Measurements from ENCODE around the gene DCTN1.
A peak's percentile ranks its signal among the peaks of the same experiment; 100 is the strongest.
"Not testable (repeated sequence)": the region's sequence is repeated elsewhere in the genome, so short reads cannot be mapped to it uniquely, and the experiment has no call there.

The DCTN1 gene

DNA sequence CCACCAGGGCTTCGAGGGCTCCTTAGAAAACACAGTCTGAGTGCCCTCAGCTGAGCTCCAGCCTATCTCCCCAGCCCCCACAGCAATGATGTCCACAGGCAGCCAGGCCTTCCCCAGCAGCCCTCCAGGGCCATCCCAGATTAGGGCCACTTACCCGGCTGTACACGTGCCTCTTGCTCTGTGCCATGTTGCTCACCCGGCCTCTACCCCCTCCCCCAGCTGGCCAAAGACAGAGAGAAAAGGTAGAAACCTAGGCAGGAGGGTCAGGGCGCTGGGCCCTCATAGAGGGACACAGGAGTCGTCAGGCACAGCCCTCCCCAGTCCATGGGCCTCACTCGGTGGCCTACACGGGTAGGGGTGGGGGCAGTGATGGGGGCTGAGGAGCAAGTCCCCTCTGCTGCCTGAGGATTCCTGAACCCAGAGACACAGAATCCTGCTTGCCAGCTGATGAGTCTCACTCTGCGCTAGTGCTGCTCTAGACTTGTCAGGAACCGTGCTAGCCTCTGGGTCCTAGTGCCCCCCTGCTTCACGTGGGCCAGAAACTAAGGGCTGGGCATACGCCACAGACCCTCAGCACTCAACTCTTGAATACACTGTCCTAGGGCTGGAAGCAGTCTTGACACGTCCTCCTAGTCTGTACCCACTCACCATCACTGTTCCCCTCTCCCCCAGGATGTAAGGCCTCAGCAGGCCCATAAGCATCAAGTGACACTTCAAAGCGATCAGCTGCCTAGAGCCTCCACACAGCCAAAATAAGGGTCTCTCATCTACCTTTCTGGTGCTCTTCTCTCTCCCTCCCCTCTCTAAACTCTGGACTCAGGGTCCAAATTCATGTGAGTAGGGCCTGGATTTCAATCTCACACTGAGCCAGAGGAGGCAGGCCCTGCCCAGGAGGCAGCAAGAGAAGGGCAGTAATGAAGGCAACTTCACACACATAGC is at the start of gene DCTN1:
Gene DCTN1 (minus strand): TSS at position 461 of the 939 bp plus-strand sequence. CDS start 274 bp downstream, at position 187.
- peak in 1 of 3 experiments; percentile 2 for DNase-seq (ENCODE audit: low read depth in 3 of 3)

DNA sequence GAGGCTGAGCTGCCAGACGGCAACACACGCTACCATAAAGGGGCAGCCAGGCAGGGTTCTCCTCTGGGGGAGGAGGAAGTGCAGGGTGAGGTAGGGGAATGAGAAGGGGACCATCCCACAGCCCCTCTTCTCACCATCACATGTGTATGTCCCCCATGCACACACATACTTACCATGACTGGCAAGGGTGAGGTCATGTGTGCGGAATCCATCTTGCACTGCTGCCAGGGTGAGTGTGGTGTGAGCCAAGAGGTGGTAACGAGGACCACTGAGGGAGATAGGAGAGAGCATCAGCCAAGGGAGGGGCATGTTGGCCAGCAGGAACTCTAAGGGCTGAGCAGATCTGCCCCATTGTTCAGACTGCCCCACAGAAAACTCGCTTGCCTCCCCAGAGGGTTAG is 48.6 kb upstream of the DCTN1 start:
- no peak for DNase-seq (ENCODE audit: low read depth in 3 of 3)

DNA sequence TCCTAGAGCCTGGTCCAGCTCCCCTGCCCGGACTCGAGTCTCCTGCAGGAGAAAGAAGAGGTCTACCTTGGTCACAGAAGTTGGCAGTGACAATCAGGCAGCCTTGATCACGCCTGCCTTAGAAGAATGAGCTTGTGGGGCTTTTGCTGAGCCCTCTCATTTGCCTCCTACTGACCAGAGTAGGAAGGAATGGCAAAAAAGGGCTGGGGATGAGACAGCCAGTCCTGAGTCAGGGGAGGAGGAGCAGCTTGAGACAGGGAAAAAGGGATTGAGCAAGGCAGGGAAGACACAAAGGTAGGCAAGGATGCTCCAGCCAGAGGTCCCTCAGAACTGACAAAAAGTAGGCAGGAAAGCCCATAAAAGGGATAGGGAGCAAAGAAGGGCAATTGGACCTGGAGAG is 47.4 kb upstream of the DCTN1 start:
- no peak for DNase-seq (ENCODE audit: low read depth in 3 of 3)

DNA sequence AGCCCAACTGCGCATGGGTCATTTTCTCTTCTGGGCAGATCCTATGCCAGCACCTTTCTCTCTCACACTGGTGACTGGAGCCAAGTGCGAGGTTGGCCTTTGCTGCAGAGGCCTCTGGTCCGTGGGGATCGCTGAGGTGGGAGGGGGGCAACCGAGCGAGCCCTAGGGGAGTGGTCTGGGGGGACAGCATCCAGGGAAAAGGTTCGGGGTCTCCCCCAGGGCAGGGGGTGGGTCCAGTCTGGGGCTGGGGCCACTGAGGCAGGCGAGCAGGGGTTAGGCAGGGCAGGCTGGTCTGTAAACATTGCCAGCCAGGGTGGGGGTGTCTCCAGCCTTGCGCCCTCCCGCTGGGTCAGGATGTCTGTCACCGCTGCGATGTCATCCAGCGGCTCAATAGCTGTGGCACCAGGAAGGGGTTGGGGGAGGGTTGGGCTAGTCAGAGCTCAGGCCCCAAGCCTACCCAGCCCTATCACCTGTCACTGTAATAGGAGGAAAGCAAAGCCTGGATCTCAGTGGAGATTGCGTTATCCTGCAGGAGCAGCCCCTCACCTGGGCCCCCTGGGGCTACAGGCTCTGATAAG is 46.2 kb upstream of the DCTN1 start:
- DNase-seq (ENCODE audit: low read depth in 3 of 3): no peak

GRCh38 chr2:74425523-74425922 is 45.4 kb upstream of the DCTN1 start:
- no peak for DNase-seq (ENCODE audit: low read depth in 3 of 3)

GRCh38 chr2:74424995-74425406 is 44.9 kb upstream of the DCTN1 start:
- DNase-seq (ENCODE audit: low read depth in 3 of 3): no peak

DNA sequence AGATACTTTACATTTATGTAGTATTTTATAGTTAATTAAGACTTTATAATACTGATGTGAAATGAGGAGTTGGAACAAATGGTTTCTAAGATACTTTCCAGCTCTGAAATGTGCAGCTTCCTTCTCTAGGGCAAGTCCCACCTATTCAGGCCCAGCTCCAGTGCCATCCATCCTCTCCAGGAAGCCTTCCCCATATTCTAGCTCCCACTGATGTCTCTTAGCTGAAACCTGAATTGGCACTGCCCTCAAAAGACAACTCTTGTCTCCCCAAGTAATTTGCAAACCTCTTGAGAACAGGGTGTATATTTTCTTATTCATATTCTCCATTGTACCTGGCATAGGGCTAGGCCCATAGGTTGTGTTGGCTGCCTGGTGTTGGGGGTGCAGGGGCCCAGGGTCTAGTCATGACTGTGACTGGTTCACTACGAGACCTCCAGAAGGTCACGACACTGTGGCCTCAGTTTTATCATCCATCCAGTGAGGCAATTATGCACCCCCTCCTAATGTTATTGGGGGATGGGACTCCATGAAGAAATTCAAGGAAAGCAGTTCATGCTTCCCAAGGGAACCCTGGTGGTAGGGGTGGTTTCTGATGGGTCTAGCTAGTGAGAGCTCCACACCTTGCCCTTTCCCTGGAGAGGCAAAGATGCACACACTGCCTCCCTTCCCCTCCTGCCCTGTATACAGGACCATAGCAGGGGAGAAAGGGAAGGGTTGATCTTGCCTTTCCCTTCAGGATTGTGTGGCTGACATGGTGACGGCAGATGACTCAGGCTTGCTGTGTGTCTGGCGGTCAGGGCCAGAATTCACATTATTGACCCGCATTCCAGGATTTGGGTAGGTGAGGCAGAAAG is 44.3 kb upstream of the DCTN1 start:
- DNase-seq (ENCODE audit: low read depth in 3 of 3): no peak

- no peak for DNase-seq (ENCODE audit: low read depth in 3 of 3)
Measured at GRCh38 chr2:74423231-74424095, 43.4 kb upstream of the DCTN1 start.

DNA sequence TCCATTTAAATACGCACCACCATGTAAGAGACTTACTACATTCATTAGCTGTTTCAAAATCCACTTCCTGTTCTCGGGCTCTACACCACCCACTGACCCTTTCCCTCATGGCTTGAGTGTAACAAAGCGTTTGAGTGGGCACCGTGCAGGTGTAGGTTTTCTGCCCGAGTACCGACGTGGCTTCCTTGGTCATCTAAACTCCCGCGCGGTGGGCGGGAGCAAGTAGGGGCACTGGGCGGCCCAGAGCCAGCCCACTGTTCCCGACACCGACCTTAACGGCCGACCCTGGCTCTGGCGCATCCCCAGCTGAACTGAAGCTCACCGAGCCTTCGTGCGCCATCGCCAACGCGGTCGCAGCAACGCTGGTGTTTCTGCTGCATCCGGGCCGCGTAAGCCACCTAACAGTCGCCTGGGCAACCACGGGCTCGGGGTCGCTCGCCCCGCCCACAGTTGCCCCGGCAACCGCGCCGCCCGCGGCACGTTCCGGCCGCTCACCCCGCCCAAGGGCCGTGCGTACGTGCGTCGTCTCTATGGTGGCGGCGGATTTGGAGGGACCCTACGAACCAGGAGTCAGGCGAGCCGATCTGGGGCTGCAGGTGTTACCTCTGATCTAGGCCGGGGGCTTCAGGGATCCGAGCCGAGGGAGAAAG is 41.2 kb upstream of the DCTN1 start, which contains the start of the genes C2orf81 and WDR54:
Gene C2orf81 (minus strand): TSS at position 399 of the 650 bp plus-strand sequence. CDS start 59 bp downstream, at position 340.
Gene WDR54 (plus strand): TSS at position 510 of the 650 bp plus-strand sequence. CDS start 424 bp downstream, outside the sequence.
- DNase-seq (ENCODE audit: low read depth in 3 of 3): peak; percentile 86 to 88 (median 86)

GRCh38 chr2:74420443-74421103 is 40.5 kb upstream of the DCTN1 start:
- DNase-seq (ENCODE audit: low read depth in 3 of 3): not testable (repeated sequence)

DNA sequence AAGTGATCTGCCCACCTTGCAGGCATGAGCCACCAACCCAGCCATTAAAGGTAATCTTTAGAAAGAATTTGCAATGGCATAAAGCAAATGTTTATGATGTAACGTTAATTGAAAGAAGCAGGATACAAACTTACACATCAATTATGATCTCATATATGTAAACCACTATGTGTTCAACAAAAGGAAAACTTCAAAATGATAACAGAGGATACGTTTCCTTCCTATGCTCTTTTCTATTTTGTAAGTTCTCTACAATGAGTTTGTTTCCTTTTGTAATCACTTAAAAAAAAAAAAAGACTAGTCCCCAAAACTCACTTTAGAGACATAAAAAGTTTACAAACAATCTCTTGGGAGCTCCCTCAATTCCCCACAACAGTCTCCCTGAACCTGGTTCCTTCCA is 39.9 kb upstream of the DCTN1 start:
- DNase-seq (ENCODE audit: low read depth in 3 of 3): no peak

DNA sequence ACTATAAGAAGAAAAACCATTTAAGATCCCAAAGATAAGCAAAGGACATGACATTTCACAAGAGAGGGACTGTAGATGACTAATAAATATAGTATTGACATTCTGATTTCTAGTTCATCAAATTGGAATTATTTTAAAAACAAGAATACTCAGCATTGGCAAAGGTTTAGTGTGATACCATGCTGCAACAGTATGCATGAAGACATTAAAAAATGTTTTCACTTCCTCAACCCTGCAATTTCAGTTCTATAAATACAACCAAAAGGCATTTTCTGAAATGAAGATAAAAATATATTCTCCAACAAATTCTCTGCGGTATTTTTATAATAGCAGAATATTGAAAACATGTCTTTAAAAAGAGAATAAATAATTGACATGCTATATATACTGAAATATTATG is 39.2 kb upstream of the DCTN1 start:
- no peak for DNase-seq (ENCODE audit: low read depth in 3 of 3)

GRCh38 chr2:74418312-74418711 is 38.2 kb upstream of the DCTN1 start:
- DNase-seq (ENCODE audit: low read depth in 3 of 3): no peak

GRCh38 chr2:74417763-74418162 is 37.7 kb upstream of the DCTN1 start:
- no peak for DNase-seq (ENCODE audit: low read depth in 3 of 3)

- DNase-seq (ENCODE audit: low read depth in 3 of 3): no peak
Measured at GRCh38 chr2:74417197-74417596, 37.1 kb upstream of the DCTN1 start.

GRCh38 chr2:74416778-74417177 is 36.7 kb upstream of the DCTN1 start:
- DNase-seq (ENCODE audit: low read depth in 3 of 3): no peak

GRCh38 chr2:74415762-74416395 is 35.8 kb upstream of the DCTN1 start:
- DNase-seq (ENCODE audit: low read depth in 3 of 3): no peak

- DNase-seq (ENCODE audit: low read depth in 3 of 3): peak in 1 of 3 experiments; percentile 13
Measured at GRCh38 chr2:74414881-74415761, 35.0 kb upstream of the DCTN1 start.

Measured in stimulated activated CD4-positive, alpha-beta T cell treated with anti-CD3 and anti-CD28 coated beads, TNF-alpha, amount 100 ng/mL, for 4 hours (primary cell).